ENCODE results near the gene LRRN4. TPM values are rescaled to one million over a fixed set of nuclear protein-coding genes. Genes with fewer than 3 reads are reported as not detected.

The LRRN4 gene
- total and polyA plus RNA-seq, 2 experiments from 2014 or later = 19.2 to 94.5 TPM

- Histone ChIP-seq H3K9me2 (replicated peaks; ENCODE audit: insufficient read depth) (no peaks in the 10 kb centered on the region), H2AFZ (no peak overlapping the region), H3K36me3 (replicated peaks; ENCODE audit: insufficient read depth, low read depth) (no peaks in the 10 kb centered on the region), H3K27ac (no peak overlapping the region), H3K79me2 (no peaks in the 10 kb centered on the region), H3K9me3 (ENCODE audit: low read depth) (no peaks in the 10 kb centered on the region), H3K4me1 (ENCODE audit: insufficient read depth) (no peaks in the 10 kb centered on the region), H3K4me3 (no peak overlapping the region), H3K27me3 (no peaks in the 10 kb centered on the region), H4K20me1 (ENCODE audit: insufficient read depth, poor library complexity, severe bottlenecking) (no peaks in the 10 kb centered on the region), H3K4me2 (no peak overlapping the region)
- TF ChIP-seq EZH2 (IDR thresholded peaks at IDR 0.05; ENCODE audit: borderline replicate concordance) = no peak
- DNase-seq (ENCODE audit: low spot score) = no peak
- WGBS (ENCODE audit: low lambda C conversion rate, missing lambda C conversion rate) = 86% methylated on average over 4 of the region's 4 CpGs
Observed at GRCh38 chr20:6067763-6068318, 14.0 kb upstream of the LRRN4 start.

GRCh38 chr20:6066582-6066981, 12.7 kb upstream of the LRRN4 start:
- Histone ChIP-seq H2AFZ (no peak overlapping the region), H3K27ac (no peak overlapping the region), H3K4me1 (ENCODE audit: insufficient read depth) (no peaks in the 10 kb centered on the region), H3K4me3 (no peak overlapping the region), H3K79me2 (no peaks in the 10 kb centered on the region), H3K27me3 (no peaks in the 10 kb centered on the region), H3K9me2 (replicated peaks; ENCODE audit: insufficient read depth) (no peaks in the 10 kb centered on the region), H4K20me1 (ENCODE audit: insufficient read depth, poor library complexity, severe bottlenecking) (no peaks in the 10 kb centered on the region), H3K4me2 (no peak overlapping the region), H3K36me3 (replicated peaks; ENCODE audit: insufficient read depth, low read depth) (no peaks in the 10 kb centered on the region), H3K9me3 (ENCODE audit: low read depth) (no peaks in the 10 kb centered on the region)
- WGBS (ENCODE audit: low lambda C conversion rate, missing lambda C conversion rate) = 94% methylated on average over 3 of the region's 3 CpGs
- TF ChIP-seq EZH2phosphoT487 (IDR thresholded peaks at IDR 0.05; ENCODE audit: low read depth, severe bottlenecking, unreplicated experiment) = no peak
- no peak for TF ChIP-seq EZH2 (IDR thresholded peaks at IDR 0.05; ENCODE audit: borderline replicate concordance)
- TF ChIP-seq CTCF (IDR thresholded peaks at IDR 0.05; ENCODE audit: poor library complexity) = no peak
- no peak for DNase-seq (ENCODE audit: low spot score)

- H2AFZ ChIP-seq = no peak overlapping the region
- no peaks in the 10 kb centered on the region for H3K79me2 ChIP-seq
- peaks cover 15% of the 10 kb centered on the region for H3K4me1 ChIP-seq (ENCODE audit: insufficient read depth)
- TF ChIP-seq EZH2 (IDR thresholded peaks at IDR 0.05; ENCODE audit: borderline replicate concordance) (no peak), CTCF (IDR thresholded peaks at IDR 0.05; ENCODE audit: poor library complexity) (no peak), EZH2phosphoT487 (IDR thresholded peaks at IDR 0.05; ENCODE audit: low read depth, severe bottlenecking, unreplicated experiment) (no peak)
- no peaks in the 10 kb centered on the region for H3K27me3 ChIP-seq
- WGBS (ENCODE audit: low lambda C conversion rate, missing lambda C conversion rate) = 80% methylated on average over 2 of the region's 2 CpGs
- no peak overlapping the region for H3K4me3 ChIP-seq
- no peaks in the 10 kb centered on the region for H3K9me3 ChIP-seq (ENCODE audit: low read depth)
- no peak overlapping the region for H3K4me2 ChIP-seq
- H4K20me1 ChIP-seq (ENCODE audit: insufficient read depth, poor library complexity, severe bottlenecking) = no peaks in the 10 kb centered on the region
- no peak overlapping the region for H3K27ac ChIP-seq
- DNase-seq (ENCODE audit: low spot score) = no peak
- no peaks in the 10 kb centered on the region for H3K36me3 ChIP-seq (replicated peaks; ENCODE audit: insufficient read depth, low read depth)
- no peaks in the 10 kb centered on the region for H3K9me2 ChIP-seq (replicated peaks; ENCODE audit: insufficient read depth)
Observed at GRCh38 chr20:6061544-6061943, 7.7 kb upstream of the LRRN4 start.

- Histone ChIP-seq H3K36me3 (replicated peaks; ENCODE audit: insufficient read depth, low read depth) (no peaks in the 10 kb centered on the region), H3K4me3 (no peak overlapping the region), H3K27ac (no peak overlapping the region), H2AFZ (no peak overlapping the region), H3K9me2 (replicated peaks; ENCODE audit: insufficient read depth) (no peaks in the 10 kb centered on the region), H3K27me3 (no peaks in the 10 kb centered on the region), H3K79me2 (no peaks in the 10 kb centered on the region), H3K4me1 (ENCODE audit: insufficient read depth) (peaks cover 15% of the 10 kb centered on the region), H3K4me2 (no peak overlapping the region), H4K20me1 (ENCODE audit: insufficient read depth, poor library complexity, severe bottlenecking) (no peaks in the 10 kb centered on the region), H3K9me3 (ENCODE audit: low read depth) (no peaks in the 10 kb centered on the region)
- 72% methylated on average over 6 of the region's 6 CpGs for WGBS (ENCODE audit: low lambda C conversion rate, missing lambda C conversion rate)
- DNase-seq (ENCODE audit: low spot score) = no peak
- TF ChIP-seq EZH2phosphoT487 (IDR thresholded peaks at IDR 0.05; ENCODE audit: low read depth, severe bottlenecking, unreplicated experiment) = no peak
- no peak for TF ChIP-seq CTCF (IDR thresholded peaks at IDR 0.05; ENCODE audit: poor library complexity)
Observed at GRCh38 chr20:6060213-6060612, 6.4 kb upstream of the LRRN4 start.

Data from hepatocyte (in vitro differentiated cells).